HEK293 (cell line): Measurements from ENCODE around the gene CPA2.

Experiments used
- CTCF ChIA-PET: fragments of 350-600 bp; formaldehyde crosslinking; extraction: SDS; loops from one replicate; lab custom pipeline; 2021; ENCODE audit warnings: antibody characterized with exemption; lab: Yijun Ruan, JAX
- POLR2A ChIA-PET: fragments of 300-600 bp; formaldehyde crosslinking; extraction: SDS; loops from one replicate; lab custom pipeline; 2020; ENCODE audit warnings: antibody characterized with exemption, inconsistent platforms; lab: Yijun Ruan, JAX
- H3K27ac ChIP-seq: fragments of 200-500 bp; sonication (Bioruptor generic); 2 replicates; pipeline ENCODE4 v1.5.1; 2014; ENCODE audit warnings: low read depth, low read length, control low read depth, inconsistent platforms; ENCODE audit errors: extremely low read depth
- H3K36me3 ChIP-seq, 2 experiments: fragments of 200-500 bp in 1 of 2; sonication (Bioruptor generic) in 1 of 2; 1 replicate in 1 of 2; 2 replicates in 1 of 2; pipeline ENCODE4 v1.5.1; 2014 to 2017; ENCODE audit warnings: inconsistent platforms in 2 of 2, low read length in 2 of 2; ENCODE audit not compliant: control insufficient read depth in 2 of 2, insufficient read depth in 1 of 2
- H3K4me1 ChIP-seq: fragments of 200-500 bp; sonication (Bioruptor generic); 2 replicates; pipeline ENCODE4 v1.5.1; 2014; ENCODE audit warnings: mild to moderate bottlenecking, low read length, inconsistent platforms; ENCODE audit not compliant: control insufficient read depth, insufficient read depth
- H3K4me3 ChIP-seq: 2 replicates; pipeline ENCODE4 v1.5.1; 2011; ENCODE audit warnings: low read depth, mild to moderate bottlenecking, control low read depth, low read length, moderate library complexity
- H3K9me3 ChIP-seq: fragments of 200-500 bp; sonication (Bioruptor generic); 2 replicates; pipeline ENCODE4 v1.5.1; 2014; ENCODE audit warnings: low read depth, low read length, inconsistent platforms; ENCODE audit not compliant: control insufficient read depth, insufficient read depth
- BCL11A ChIP-seq: fragments of 450-650 bp; formaldehyde crosslinking; IDR thresholded peaks from 2 replicates; pipeline ENCODE4 v1.5.1; 2016; ENCODE audit warnings: low read depth, missing biosample characterization, missing genetic modification characterization
- BCL11B ChIP-seq: fragments of 450-650 bp; formaldehyde crosslinking; IDR thresholded peaks from 2 replicates; pipeline ENCODE4 v1.5.1; 2016; ENCODE audit warnings: low read depth, missing biosample characterization, missing genetic modification characterization
- KLF1 ChIP-seq: fragments of 450-650 bp; formaldehyde crosslinking; IDR thresholded peaks from 2 replicates; pipeline ENCODE4 v1.5.1; 2016; ENCODE audit warnings: missing biosample characterization, missing genetic modification characterization
- KLF8 ChIP-seq: fragments of 450-650 bp; formaldehyde crosslinking; IDR thresholded peaks from 2 replicates; pipeline ENCODE4 v1.5.1; 2016; ENCODE audit warnings: missing biosample characterization, missing genetic modification characterization
- SCRT1 ChIP-seq: fragments of 450-650 bp; formaldehyde crosslinking; IDR thresholded peaks from 2 replicates; pipeline ENCODE4 v1.5.1; 2016; ENCODE audit warnings: missing biosample characterization, missing genetic modification characterization, borderline replicate concordance
- SETDB1 ChIP-seq: IDR thresholded peaks from one replicate; pipeline ENCODE4 v1.6.1; 2017; ENCODE audit warnings: mild to moderate bottlenecking, low read length, moderate library complexity, mixed read lengths; ENCODE audit not compliant: insufficient read length
- ZFHX2 ChIP-seq: fragments of 450-650 bp; formaldehyde crosslinking; conservative IDR thresholded peaks from 2 replicates; pipeline ENCODE4 v1.5.1; 2016; ENCODE audit warnings: missing biosample characterization, missing genetic modification characterization
- ZNF114 ChIP-seq: fragments of 450-650 bp; formaldehyde crosslinking; IDR thresholded peaks from 2 replicates; pipeline ENCODE4 v1.5.0; 2017; ENCODE audit warnings: missing biosample characterization, missing genetic modification characterization
- ZNF132 ChIP-seq: fragments of 450-650 bp; formaldehyde crosslinking; IDR thresholded peaks from 2 replicates; pipeline ENCODE4 v1.5.1; 2017; ENCODE audit warnings: missing biosample characterization, missing genetic modification characterization, borderline replicate concordance
- ZNF169 ChIP-seq: fragments of 450-650 bp; formaldehyde crosslinking; IDR thresholded peaks from 2 replicates; pipeline ENCODE4 v1.5.1; 2016; ENCODE audit warnings: missing biosample characterization, missing genetic modification characterization
- ZNF2 ChIP-seq: fragments of 450-650 bp; formaldehyde crosslinking; IDR thresholded peaks from 2 replicates; pipeline ENCODE4 v1.5.1; 2016; ENCODE audit warnings: missing biosample characterization, missing genetic modification characterization
- ZNF366 ChIP-seq: fragments of 450-650 bp; formaldehyde crosslinking; conservative IDR thresholded peaks from 2 replicates; pipeline ENCODE4 v1.5.1; 2016; ENCODE audit warnings: missing biosample characterization, missing genetic modification characterization
- ZNF416 ChIP-seq: fragments of 450-650 bp; formaldehyde crosslinking; IDR thresholded peaks from 2 replicates; pipeline ENCODE4 v1.5.1; 2016; ENCODE audit warnings: missing biosample characterization, missing genetic modification characterization
- ZNF530 ChIP-seq: fragments of 450-650 bp; formaldehyde crosslinking; IDR thresholded peaks from 2 replicates; pipeline ENCODE4 v1.5.1; 2016; ENCODE audit warnings: low read depth, missing biosample characterization, missing genetic modification characterization
- ZNF544 ChIP-seq: fragments of 450-650 bp; formaldehyde crosslinking; IDR thresholded peaks from 2 replicates; pipeline ENCODE4 v1.5.0; 2017; ENCODE audit warnings: missing biosample characterization, missing genetic modification characterization
- ZNF548 ChIP-seq: fragments of 450-650 bp; formaldehyde crosslinking; IDR thresholded peaks from 2 replicates; pipeline ENCODE4 v1.5.1; 2016; ENCODE audit warnings: missing biosample characterization, missing genetic modification characterization
- ZNF571 ChIP-seq: fragments of 450-650 bp; formaldehyde crosslinking; IDR thresholded peaks from 2 replicates; pipeline ENCODE4 v1.5.0; 2017; ENCODE audit warnings: missing biosample characterization, missing genetic modification characterization
- ZNF629 ChIP-seq: fragments of 450-650 bp; formaldehyde crosslinking; IDR thresholded peaks from 2 replicates; pipeline ENCODE4 v1.5.1; 2017; ENCODE audit warnings: missing biosample characterization, missing genetic modification characterization
- ZNF664 ChIP-seq: fragments of 450-650 bp; formaldehyde crosslinking; IDR thresholded peaks from 2 replicates; pipeline ENCODE4 v1.5.1; 2016; ENCODE audit warnings: missing biosample characterization, missing genetic modification characterization
- ZNF670 ChIP-seq: fragments of 450-650 bp; formaldehyde crosslinking; IDR thresholded peaks from 2 replicates; pipeline ENCODE4 v1.5.1; 2016; ENCODE audit warnings: missing biosample characterization, missing genetic modification characterization, low read depth
- ZNF701 ChIP-seq: fragments of 450-650 bp; formaldehyde crosslinking; IDR thresholded peaks from 2 replicates; pipeline ENCODE4 v1.5.1; 2016; ENCODE audit warnings: missing biosample characterization, missing genetic modification characterization
- ZSCAN23 ChIP-seq: fragments of 450-650 bp; formaldehyde crosslinking; IDR thresholded peaks from 2 replicates; pipeline ENCODE4 v1.5.1; 2016; ENCODE audit warnings: missing biosample characterization, missing genetic modification characterization
- ZSCAN30 ChIP-seq: fragments of 450-650 bp; IDR thresholded peaks from 2 replicates; pipeline ENCODE4 v1.5.1; 2018; ENCODE audit warnings: missing biosample characterization, mild to moderate bottlenecking, missing genetic modification characterization, moderate library complexity
- TF ChIP-seq, protein P1 (sequence below): fragments of 450-650 bp; formaldehyde crosslinking; IDR thresholded peaks from 2 replicates; pipeline ENCODE4 v1.5.1; 2016; ENCODE audit warnings: missing biosample characterization, missing genetic modification characterization
- TF ChIP-seq, protein P2 (sequence below): fragments of 450-650 bp; IDR thresholded peaks from 2 replicates; pipeline ENCODE4 v1.5.1; 2018; ENCODE audit warnings: missing biosample characterization, missing genetic modification characterization
- TF ChIP-seq, protein P3 (sequence below): fragments of 450-650 bp; formaldehyde crosslinking; IDR thresholded peaks from 2 replicates; pipeline ENCODE4 v1.5.1; 2016; ENCODE audit warnings: missing biosample characterization, missing genetic modification characterization
- TF ChIP-seq, protein P4 (sequence below): fragments of 450-650 bp; formaldehyde crosslinking; IDR thresholded peaks from 2 replicates; pipeline ENCODE4 v1.5.1; 2016; ENCODE audit warnings: missing biosample characterization, missing genetic modification characterization
- TF ChIP-seq, protein P5 (sequence below): fragments of 450-650 bp; formaldehyde crosslinking; IDR thresholded peaks from 2 replicates; pipeline ENCODE4 v1.5.1; 2017; ENCODE audit warnings: missing biosample characterization, missing genetic modification characterization

Gene CPA2

DNA sequence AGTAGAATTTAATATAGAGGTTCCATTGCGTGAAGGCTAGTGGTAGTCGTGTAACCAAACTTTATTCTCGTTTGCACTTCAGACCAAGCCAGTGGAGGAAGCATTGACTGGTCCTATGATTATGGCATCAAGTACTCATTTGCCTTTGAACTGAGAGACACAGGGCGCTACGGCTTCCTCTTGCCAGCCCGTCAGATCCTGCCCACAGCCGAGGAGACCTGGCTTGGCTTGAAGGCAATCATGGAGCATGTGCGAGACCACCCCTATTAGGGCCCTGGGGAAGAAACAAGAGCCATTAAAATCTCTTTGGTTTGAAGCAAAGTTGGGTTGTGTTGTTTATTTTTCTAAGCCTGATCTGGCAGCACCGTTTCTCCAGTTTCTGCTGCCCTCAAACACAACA lies 22.8 kb downstream of the CPA2 start:
- no peaks in the 10 kb centered on the region for H3K4me1 ChIP-seq
- no peak for TF ChIP-seq ZNF629
- TF ChIP-seq ZNF114 (tag by site-specific recombination), result no peak
- no peak for TF ChIP-seq KLF1 (tag by site-specific recombination)
- TF ChIP-seq, protein P1, sequence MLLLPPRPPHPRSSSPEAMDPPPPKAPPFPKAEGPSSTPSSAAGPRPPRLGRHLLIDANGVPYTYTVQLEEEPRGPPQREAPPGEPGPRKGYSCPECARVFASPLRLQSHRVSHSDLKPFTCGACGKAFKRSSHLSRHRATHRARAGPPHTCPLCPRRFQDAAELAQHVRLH (tag by site-specific recombination), result no peak
- no peak for TF ChIP-seq BCL11A (tag by site-specific recombination)
- TF ChIP-seq ZNF664 (tag by site-specific recombination), result no peak
- TF ChIP-seq, all 188 proteins: peak for 0
- Histone ChIP-seq H3K36me3 (no peaks in the 10 kb centered on the region), H3K27ac (no peak overlapping the region), H3K4me3 (no peak overlapping the region), H3K9me3 (no peaks in the 10 kb centered on the region)
- POLR2A ChIA-PET, result no interaction called here
- CTCF ChIA-PET, result no interaction called here

DNA sequence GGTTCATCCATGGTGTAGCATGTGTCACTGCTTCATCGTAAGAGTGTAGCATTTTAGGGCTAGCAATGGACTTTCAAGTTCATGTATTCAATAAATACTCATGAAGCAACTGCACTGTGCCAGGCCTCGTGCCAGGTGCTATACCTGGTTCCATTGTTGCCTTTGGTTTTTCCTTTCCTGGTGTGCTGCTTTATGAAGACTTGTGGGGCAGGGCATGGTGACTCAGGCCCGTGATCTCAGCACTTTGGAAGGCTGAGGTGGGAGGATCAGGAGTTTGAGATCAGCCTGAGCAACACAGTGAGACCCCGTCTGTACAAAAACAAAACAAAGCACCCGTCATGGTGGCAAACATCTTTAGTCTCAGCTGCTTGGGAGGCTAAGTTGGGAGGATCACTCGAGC lies 24.1 kb downstream of the CPA2 start:
- no peak for TF ChIP-seq KLF8 (tag by site-specific recombination)
- TF ChIP-seq, protein P2, sequence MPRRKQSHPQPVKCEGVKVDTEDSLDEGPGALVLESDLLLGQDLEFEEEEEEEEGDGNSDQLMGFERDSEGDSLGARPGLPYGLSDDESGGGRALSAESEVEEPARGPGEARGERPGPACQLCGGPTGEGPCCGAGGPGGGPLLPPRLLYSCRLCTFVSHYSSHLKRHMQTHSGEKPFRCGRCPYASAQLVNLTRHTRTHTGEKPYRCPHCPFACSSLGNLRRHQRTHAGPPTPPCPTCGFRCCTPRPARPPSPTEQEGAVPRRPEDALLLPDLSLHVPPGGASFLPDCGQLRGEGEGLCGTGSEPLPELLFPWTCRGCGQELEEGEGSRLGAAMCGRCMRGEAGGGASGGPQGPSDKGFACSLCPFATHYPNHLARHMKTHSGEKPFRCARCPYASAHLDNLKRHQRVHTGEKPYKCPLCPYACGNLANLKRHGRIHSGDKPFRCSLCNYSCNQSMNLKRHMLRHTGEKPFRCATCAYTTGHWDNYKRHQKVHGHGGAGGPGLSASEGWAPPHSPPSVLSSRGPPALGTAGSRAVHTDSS (tag by site-specific recombination), result no peak
- TF ChIP-seq, protein P3, sequence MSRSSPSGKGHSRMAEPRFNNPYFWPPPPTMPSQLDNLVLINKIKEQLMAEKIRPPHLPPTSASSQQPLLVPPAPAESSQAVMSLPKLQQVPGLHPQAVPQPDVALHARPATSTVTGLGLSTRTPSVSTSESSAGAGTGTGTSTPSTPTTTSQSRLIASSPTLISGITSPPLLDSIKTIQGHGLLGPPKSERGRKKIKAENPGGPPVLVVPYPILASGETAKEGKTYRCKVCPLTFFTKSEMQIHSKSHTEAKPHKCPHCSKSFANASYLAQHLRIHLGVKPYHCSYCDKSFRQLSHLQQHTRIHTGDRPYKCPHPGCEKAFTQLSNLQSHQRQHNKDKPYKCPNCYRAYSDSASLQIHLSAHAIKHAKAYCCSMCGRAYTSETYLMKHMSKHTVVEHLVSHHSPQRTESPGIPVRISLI (tag by site-specific recombination), result 0 out of 2 replicates have a peak, but pooled peaks have one; percentile 27
- TF ChIP-seq ZNF169 (tag by site-specific recombination), result no peak
- no peak for TF ChIP-seq ZNF132
- no peak for TF ChIP-seq ZNF571 (tag by site-specific recombination)
- no peak for TF ChIP-seq ZNF701 (tag by site-specific recombination)
- no peak for TF ChIP-seq ZNF548
- peak; percentile 7; the same call in 1 of the 2 replicates for TF ChIP-seq ZFHX2 (tag by site-specific recombination)
- Histone ChIP-seq H3K4me3 (no peak overlapping the region), H3K36me3 (no peaks in the 10 kb centered on the region), H3K9me3 (no peaks in the 10 kb centered on the region), H3K27ac (no peak overlapping the region), H3K4me1 (no peaks in the 10 kb centered on the region)
- CTCF ChIA-PET, result no interaction called here
- POLR2A ChIA-PET, result no interaction called here

DNA sequence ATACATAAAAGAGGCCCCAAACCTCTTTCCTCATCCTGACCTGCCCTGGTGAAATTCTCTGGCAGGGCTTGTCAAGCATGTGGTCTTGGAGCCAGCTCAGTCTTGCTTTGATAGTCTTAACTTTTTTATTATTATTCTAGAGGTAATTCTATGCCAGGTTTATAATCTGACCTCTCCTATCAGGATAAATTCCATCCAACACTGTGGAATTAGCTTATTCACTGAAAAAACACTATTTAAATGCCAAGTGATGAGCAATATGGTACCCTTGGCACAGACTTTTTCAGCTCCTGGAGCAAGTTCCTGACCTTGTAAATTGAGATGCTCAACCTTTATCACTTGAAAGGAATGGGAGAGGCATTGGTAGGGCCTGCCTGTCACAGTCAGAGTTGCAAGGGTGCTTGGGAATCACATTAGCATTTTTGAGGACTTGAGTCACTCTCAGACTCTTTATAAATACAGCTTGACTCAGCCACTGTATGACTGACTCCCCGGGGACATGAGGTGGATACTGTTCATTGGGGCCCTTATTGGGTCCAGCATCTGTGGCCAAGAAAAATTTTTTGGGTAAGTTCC lies 26.1 kb downstream of the CPA2 start, which contains the start of gene CPA4:
Gene CPA4, plus strand, starts transcription at position 480 of the 576 bp plus-strand sequence. Its CDS starts 20 bp downstream, at position 500.
- Histone ChIP-seq H3K36me3 (no peaks in the 10 kb centered on the region), H3K9me3 (no peaks in the 10 kb centered on the region), H3K27ac (no peak within 1 kb of the TSS), H3K4me3 (no peak within 1 kb of the TSS), H3K4me1 (no peaks in the 10 kb centered on the region)
- ChIA-PET CTCF (no interaction called here), POLR2A (no interaction called here)
- TF ChIP-seq ZSCAN30 (no peak), ZNF629 (peak; percentile 45; the same call in 1 of the 2 replicates), ZNF416 (tag by site-specific recombination) (no peak), ZNF366 (tag by site-specific recombination) (peak; percentile 52; the same call in 1 of the 2 replicates), BCL11B (tag by site-specific recombination) (no peak), ZNF670 (tag by site-specific recombination) (no peak), SCRT1 (tag by site-specific recombination) (no peak), ZNF544 (tag by site-specific recombination) (no peak), KLF1 (tag by site-specific recombination) (no peak), ZSCAN23 (no peak), ZNF530 (no peak), ZNF2 (no peak), SETDB1 (no peak)
- TF ChIP-seq, protein P4, sequence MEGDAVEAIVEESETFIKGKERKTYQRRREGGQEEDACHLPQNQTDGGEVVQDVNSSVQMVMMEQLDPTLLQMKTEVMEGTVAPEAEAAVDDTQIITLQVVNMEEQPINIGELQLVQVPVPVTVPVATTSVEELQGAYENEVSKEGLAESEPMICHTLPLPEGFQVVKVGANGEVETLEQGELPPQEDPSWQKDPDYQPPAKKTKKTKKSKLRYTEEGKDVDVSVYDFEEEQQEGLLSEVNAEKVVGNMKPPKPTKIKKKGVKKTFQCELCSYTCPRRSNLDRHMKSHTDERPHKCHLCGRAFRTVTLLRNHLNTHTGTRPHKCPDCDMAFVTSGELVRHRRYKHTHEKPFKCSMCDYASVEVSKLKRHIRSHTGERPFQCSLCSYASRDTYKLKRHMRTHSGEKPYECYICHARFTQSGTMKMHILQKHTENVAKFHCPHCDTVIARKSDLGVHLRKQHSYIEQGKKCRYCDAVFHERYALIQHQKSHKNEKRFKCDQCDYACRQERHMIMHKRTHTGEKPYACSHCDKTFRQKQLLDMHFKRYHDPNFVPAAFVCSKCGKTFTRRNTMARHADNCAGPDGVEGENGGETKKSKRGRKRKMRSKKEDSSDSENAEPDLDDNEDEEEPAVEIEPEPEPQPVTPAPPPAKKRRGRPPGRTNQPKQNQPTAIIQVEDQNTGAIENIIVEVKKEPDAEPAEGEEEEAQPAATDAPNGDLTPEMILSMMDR, result no peak
- TF ChIP-seq, protein P5, sequence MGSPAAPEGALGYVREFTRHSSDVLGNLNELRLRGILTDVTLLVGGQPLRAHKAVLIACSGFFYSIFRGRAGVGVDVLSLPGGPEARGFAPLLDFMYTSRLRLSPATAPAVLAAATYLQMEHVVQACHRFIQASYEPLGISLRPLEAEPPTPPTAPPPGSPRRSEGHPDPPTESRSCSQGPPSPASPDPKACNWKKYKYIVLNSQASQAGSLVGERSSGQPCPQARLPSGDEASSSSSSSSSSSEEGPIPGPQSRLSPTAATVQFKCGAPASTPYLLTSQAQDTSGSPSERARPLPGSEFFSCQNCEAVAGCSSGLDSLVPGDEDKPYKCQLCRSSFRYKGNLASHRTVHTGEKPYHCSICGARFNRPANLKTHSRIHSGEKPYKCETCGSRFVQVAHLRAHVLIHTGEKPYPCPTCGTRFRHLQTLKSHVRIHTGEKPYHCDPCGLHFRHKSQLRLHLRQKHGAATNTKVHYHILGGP (tag by site-specific recombination), result no peak
